Measurements from ENCODE around the gene GZF1. TPM values are rescaled to one million over a fixed set of nuclear protein-coding genes. Genes with fewer than 3 reads are reported as not detected.

The GZF1 gene
- total RNA-seq, 4 donors from 2014 or later, result 3.4 to 11.8 (median 5.1) TPM

- peak overlapping the region; percentile 81 to 96 (median 89) for H3K4me3 ChIP-seq
- 0 to 2% methylated on average over 11 to 12 of the region's 58 CpGs for WGBS, 2 donors
- H3K4me1 ChIP-seq, result peaks cover 4 to 56% (median 9%) of the 10 kb centered on the region in 3 donors
- no peaks in the 10 kb centered on the region for H3K9me3 ChIP-seq
- no peak for DNase-seq
- no peaks in the 10 kb centered on the region for H3K36me3 ChIP-seq
- no peak for TF ChIP-seq CTCF (IDR thresholded peaks at IDR 0.05)
- no peaks in the 10 kb centered on the region for H3K27me3 ChIP-seq
- intact Hi-C loops (cut with DNase I), result no loop called here
- H3K27ac ChIP-seq, result peak overlapping the region; percentile 96 to 97 (median 96)
Measured at GRCh38 chr20:23419995-23420901, 58.3 kb downstream of the GZF1 start.

- Histone ChIP-seq H3K4me1 (peaks cover 4 to 46% (median 9%) of the 10 kb centered on the region in 3 donors), H3K9me3 (no peaks in the 10 kb centered on the region), H3K36me3 (no peaks in the 10 kb centered on the region), H3K27me3 (no peaks in the 10 kb centered on the region), H3K4me3 (peak within 1 kb of the TSS; percentile 81 to 96 (median 89)), H3K27ac (peak within 1 kb of the TSS; percentile 96 to 97 (median 96))
- WGBS, 2 donors, result 1 to 4% methylated on average over 5 to 10 of the region's 64 CpGs
- intact Hi-C loops (cut with DNase I), result no loop called here
- peak; percentile 82 for DNase-seq
- TF ChIP-seq CTCF (IDR thresholded peaks at IDR 0.05) (peak; percentile 37 to 90 (median 78)), POLR2A (IDR thresholded peaks at IDR 0.05) (peak in 3 of 4 donors; percentile 67 to 94 (median 88))
Measured at GRCh38 chr20:23420943-23421931, 59.3 kb downstream of the GZF1 start, which contains the start of gene NAPB. Gene NAPB (minus strand): TSS chr20:23421488. CDS start chr20:23421402, 86 bp downstream.

Small RNAs within 50 kb of the gene (small RNA-seq; reads per million reads assigned to genes)
- gene RNA5SP479, result 0 to 0.30 (median 0.18) reads per million in 4 donors

Other genes with a start within 250 kb of the GZF1 start
- 10 to 100 TPM; 21.3 to 43.0 (median 38.0) TPM for gene NXT1, start 11.4 kb upstream of the GZF1 start, total RNA-seq
- 10 to 100 TPM in 1 of 4 donors, 1 to 10 TPM in 3; 7.7 to 16.0 (median 8.7) TPM for gene NAPB, start 59.3 kb downstream of the GZF1 start, total RNA-seq
- not detected for gene CSTL1, start 77.5 kb downstream of the GZF1 start, total RNA-seq
- not detected for gene CST11, start 90.7 kb downstream of the GZF1 start, total RNA-seq
- not detected for gene CST8, start 128.9 kb downstream of the GZF1 start, total RNA-seq
- gene CST9L, start 206.3 kb downstream of the GZF1 start, total RNA-seq, result not detected
- gene CST9, start 243.7 kb downstream of the GZF1 start, total RNA-seq, result not detected